ENCODE measurements around the gene ENDOV.

Gene ENDOV

DNA sequence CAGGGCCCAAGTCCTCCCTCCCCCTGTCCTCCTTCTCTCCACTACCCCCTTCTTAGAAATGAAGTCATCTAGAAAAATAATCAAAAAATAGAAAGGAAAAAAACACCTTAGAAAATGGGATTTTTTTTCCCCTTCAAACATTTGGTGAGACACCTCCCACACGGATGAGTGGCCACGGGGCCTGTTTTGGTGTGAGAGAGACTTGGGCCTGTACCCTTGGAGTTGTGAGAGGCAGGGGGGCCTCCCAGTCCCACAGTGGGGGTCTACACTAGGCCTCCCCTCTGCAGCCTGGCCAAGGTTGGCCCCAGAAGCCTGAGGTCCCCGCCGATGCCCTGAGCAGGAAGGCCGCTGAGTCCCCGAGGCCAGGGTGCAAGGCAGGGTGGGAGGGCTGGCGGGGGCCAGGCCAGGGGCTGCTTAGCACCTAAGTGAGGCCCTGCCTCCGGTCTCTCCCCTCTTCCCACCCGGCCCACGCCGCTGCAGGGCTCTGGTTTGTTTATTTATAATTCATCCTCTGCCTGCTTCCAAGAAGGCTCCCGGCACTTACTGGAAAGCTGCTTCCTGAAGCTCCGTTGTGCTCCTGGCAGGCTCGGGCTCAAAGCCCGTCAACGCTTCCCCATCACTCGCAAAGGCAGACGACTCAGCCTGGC lies 35.1 kb downstream of the ENDOV start:
- DNase-seq (ENCODE audit: low read depth), result no peak

DNA sequence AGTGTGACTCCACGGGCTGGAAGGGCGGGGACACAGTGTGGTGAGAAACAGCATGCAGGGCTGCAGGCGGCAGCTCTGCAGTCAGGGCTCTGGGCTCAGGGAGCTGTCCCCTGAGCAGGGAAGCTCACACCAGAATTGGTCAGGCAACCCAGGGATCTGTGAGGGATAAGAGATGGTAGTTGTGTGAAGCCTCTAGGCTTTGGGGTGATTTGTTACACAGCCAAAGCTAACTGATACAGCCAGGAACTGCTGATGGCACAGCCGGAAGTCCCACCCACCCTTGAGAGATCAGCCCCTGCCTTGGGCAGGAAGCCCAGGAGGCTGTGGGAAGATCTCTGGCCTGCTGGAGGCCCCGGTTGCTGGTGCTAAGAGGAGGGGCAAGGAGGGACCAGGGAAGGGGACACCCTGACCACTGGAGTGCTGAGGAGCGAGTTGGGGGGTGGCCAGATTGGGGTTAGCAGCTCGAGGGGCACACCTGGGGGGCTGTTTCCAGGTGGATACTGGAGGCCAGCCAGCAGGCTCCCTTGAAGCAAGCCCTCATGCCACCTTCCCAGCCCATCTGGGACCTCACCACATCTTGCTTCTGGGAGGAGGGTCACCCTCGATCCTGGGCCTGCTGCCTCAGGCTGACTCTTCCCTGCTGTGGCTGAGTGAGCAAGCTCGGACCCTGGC lies 36.3 kb downstream of the ENDOV start:
- DNase-seq (ENCODE audit: low read depth), result no peak

DNA sequence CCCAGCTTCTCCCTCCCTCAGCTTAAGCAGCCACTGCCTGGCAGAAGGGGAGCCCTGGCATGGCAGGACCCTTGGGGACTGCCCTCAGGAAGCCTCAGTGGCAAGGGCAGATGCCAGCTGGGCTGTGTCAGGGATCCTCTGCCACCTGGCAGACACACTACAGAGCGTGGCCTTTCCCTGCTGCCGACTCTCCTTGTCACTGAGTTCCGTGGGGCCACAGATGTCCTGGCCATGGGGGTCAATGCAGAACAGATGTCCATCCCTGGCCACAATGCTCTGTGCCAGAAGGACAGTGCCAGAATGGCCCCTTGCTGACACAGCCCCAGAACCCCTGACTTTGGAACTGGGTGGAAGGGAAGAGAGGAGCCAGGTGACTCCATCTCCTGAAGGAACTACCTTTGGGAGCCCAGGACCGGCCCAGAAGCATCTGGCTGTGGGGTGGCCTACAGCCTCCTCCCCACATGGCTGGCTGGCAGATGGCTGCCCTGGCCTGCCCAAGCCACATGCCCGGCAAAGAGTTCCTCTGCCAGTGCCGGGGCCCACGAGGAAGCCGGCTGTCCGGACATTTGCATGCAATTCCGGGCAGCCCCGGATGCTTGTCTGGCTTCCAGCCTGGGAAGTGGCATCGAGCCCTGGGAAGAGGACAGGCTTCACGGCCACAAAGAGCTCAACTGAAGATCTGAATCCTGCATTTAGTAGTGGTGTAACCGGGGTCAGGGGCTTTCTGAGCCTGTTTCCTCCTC lies 37.4 kb downstream of the ENDOV start:
- no peak for DNase-seq (ENCODE audit: low read depth)

DNA sequence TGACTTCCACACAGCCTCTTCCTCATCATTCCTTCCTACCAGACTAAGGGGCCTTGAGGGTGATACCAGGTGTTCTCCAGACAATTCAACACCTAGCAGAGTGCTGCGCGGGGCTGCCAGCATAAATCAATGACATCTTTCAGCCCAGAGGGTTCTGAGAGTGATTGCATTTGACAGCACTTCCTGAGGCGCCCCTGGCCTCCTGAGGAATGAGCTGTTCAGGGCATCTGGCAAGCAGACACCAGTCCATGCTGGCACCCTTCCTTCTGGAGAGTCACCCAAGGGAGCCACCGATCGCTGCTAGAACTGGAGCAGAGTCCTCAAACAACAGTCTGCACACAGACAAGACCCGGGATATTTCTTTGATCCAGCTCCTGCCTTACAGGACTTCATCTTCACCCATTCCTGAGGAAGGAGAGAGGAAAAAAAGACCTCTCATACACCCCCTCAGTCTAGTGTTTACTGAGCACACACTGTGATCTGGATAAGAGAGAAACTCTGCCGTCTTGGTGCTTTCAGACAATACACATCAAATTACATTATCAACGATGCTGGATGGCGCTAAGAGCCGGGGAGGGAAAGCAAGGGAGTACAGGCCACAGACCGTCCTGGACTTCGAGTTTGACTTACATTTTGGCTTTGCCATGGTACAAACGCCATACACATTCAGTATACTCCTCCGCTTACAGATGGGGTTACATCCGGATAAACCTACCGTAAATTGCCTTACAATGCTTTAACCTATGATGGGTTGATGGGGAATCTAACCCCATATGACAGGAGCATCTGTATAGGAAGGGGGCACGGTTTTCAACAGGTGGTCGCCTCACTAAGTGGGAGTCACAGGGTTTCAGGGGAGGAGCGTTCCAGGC lies 38.4 kb downstream of the ENDOV start:
- DNase-seq (ENCODE audit: low read depth), result no peak

DNA sequence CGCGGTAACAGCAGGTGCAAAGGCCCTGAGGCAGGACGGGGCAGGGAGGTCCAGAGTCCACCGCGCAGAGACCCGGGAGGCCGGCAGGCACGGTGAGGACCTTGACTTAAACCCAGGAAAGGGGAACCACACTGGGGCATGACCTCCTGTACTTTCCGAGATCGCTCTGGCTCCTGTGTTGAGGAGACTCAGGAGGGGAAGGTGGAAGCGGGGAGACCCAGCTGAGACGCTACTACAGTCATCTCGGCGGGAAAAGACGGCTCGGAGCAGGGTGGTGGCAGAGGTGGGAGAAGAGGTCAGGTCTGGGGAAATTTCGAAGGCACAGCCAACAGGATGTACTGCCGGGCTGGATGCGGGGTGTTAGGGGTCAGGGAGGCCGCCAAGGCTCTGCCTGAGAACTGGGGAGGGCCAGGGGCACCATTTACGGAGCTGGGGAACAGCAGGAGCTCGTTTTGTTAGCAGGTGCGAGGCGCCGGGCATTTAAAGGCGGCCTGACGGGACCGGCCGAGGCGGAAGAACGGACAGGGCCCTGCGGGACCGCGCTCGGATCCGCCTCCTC lies 39.1 kb downstream of the ENDOV start:
- DNase-seq (ENCODE audit: low read depth), result no peak

DNA sequence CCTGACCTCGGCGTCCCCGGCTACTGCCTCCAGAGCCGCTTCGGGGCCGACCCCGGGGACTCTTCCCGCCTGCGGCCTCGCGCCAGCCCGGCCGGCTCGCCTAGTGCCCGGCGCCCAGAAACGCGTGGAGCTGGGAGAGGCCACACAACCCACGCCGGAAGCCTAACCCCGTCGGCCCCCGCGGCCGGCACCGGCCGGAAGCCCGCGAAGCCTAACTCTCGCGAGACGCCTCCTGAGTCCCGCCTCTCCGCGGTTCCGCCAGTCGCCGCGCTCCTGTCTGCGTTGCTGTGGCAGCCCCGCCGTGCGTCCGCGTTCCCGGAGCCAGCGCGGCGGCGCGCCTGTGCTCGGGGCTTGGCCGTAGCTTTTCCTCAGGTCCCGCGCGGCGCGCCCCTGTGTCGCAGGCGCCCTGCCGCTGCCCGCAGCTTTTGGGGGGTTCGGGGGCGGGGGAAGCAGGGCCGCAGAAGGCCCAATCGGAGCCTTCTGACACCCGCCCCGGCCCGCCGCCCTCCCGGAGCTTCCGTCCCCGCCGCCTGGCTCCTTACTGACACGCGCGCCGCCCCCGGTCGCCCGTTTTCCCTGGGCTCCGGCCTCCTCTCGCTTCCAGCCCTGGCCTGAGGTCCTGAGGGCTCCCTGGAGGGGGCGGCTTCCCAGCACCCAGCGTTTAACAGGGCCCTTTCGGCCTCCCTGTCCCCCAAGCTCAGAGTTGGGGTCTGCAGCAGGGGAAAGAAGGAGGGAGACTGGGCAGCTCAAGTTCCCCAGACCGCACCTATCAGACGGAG lies 39.8 kb downstream of the ENDOV start:
- DNase-seq (ENCODE audit: low read depth), result peak; percentile 88

DNA sequence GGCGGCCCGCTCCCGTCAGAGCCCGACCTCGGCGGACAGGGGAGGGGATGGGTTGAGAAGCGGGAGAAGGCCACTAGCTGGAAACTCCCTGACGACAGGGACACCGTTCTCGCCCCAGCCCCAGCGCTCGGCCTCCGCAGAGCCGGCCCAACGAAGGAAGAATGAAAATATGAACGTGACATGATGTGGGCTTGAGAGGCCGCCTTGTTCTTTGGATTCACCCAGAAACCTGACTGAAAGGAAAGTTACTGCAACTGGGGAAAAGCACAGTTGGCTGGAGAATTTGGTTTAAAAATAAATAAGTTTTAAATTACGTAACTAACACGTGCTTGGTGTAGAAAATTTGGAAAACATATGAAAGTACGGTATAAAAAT lies 40.4 kb downstream of the ENDOV start:
- peak; percentile 30 for DNase-seq (ENCODE audit: low read depth)

DNA sequence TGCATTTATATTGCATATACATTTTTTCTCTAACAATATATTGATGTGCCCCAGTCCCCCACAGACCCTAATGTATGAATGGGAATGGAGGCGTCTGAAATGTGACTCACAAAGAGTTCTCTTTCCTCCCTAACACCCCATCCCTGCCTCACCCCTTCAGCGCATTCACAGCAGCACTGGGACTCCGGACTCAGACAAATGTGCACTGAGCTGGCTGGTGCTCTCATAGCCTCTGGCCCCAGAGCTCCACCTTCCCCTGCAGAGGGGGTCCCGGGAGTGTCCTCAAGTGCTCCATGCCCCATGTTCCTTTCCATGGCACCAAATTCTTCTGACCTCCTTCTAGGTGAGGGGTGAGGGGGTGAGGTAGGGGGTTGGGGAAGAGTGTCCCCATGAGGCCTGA lies 40.8 kb downstream of the ENDOV start:
- no peak for DNase-seq (ENCODE audit: low read depth)

DNA sequence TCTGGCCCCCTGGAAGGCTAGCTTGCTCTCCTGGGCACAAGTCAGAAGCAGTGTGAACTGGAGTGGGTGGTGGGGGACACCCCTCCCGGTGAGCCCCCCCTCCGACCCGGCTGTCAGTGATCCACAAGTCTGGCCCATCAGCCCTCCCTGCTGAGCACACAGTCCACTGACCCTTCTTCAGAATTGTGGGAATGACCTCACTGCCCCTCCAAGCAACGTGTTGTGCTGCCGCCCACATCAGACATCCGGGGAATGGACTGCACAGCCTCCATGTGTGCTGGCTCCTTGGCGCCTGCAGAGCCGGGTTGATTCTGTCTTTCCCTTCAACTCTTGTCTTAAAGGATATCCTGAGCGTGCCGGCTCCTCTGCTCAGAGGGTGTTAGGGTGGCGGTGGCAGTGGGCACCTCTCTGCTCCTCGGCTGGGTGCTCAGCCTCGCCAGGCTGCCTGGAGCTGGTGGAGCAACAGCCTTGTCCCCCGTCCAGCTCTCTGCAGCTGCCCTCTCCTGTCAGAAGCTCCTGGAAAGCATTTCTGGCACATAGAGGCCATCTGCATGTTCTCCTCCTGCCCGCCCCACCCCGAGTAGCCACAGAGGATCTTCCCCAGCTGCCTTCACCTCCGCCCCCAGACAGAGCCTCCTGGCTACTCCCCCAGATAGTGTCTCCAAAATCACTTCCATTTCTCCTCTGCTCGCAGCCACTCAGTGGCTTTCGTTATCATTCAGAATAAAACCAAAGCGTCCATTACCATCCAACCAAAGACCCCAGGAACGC lies 41.7 kb downstream of the ENDOV start:
- DNase-seq (ENCODE audit: low read depth), result no peak

DNA sequence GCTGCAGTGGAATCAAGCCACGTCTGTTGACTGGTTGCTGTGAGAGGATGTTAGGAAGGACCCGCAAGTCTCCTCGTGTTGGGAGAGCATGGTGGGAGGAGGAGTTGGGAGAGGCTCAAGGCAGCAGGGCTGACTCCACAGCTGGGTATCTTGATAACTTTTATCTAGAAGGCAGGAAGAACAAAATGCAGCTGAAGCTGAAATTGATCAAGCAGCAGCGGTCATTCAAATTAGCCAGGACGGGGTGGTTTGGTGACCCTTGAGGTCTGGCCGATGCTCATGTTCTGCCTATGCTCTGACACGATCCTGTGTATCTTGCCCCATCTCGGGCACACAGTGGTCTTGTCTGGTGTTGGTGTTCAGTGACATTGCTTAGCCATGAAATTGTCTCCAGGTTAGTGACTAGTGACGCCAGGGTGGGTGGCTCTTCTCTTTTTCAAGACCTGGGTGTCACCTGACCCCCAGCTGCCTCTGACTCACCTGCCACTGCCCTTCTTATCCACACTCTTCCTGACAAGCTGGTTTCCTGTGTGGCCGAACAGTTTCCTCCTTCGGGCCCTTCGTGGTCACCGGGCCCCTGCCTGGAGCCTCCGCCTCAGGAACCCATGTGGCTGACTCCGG lies 42.4 kb downstream of the ENDOV start:
- no peak for DNase-seq (ENCODE audit: low read depth)

DNA sequence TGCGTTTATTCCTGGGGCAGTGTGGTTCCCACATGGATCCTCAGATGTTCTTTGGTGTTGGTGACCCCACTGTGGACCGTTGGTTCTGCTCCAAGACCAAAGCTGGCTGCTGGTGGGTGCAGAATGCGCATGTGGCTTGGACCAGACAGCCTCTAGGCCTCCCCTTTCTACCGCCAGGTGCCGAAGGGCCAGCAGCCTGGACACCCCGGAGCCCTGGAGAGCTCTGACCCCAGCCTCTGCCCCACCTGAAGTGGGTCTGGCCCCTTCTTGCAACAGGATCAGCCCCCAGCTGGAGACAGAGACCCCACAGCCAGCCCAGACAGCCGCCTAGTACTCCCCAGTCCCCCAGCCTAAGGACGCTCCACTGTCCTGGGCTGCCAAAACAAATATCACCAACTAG lies 43.0 kb downstream of the ENDOV start:
- DNase-seq (ENCODE audit: low read depth), result no peak

DNA sequence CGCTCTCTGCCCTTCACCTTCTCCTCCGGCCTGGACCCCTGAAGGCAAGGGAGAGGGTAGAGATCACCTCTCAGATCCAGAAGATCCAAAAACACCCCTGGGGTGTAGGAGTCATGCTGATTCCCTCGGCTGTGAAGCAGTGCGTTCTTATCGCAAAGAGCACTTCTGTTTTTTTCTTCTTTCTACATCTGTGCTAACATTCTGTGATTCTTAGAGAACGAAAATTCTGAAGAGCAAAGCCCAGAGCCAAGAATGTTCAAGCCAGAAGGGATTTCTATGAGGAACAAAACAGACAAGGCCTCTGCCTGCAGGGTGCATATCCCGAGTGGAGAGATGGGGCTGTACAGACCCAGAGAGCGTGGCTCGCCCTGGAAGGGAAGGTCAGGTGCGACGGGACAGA lies 44.3 kb downstream of the ENDOV start:
- DNase-seq (ENCODE audit: low read depth), result no peak

DNA sequence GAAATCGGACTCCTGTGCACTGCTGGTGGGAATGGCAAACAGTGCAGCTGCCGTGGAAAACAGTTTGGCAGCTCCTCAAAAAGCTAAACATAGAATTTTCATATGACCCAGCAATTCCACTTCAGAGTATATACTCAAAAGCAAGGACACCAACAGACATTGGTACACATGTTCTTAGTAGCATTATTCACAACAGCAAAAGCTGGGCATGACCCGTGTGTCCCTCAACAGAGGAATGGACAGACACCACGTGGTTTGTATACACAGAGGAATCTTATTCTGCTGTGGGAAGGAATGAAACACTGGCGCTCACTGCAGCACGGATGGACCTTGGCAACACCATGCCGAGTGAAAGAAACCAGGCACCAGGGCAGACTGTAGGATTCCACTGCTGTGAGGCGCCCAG lies 45.5 kb downstream of the ENDOV start:
- no peak for DNase-seq (ENCODE audit: low read depth)

DNA sequence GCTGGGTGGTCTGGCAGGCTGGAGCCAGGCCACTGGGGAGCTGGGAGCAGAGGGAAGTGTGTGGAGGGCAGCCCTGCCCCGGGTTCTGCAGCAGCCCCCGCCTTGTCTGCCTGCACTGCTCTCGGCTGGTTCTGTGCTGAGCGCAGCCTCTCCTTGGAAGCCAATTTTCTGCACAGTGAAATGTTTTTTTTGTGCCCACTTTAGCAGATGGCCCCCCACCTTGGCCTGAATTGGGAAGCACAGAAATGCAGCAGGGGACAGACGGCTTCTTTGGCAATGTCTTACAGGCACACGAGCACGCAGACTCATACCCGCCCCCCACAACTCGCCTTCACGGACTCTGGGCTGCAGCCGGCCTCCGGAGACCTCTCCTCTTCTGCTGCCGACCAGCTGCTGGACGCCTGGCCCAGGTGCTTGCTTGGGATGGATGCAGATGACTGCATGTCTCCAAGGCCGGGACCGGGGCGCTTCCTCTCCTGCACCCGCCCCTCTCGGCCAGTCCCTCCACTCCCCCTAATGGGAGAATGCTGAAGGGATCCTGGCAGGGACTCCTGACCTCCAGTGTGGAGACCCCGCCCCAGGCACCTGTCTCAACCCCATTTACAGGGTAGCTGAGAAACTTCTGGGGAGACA lies 46.7 kb downstream of the ENDOV start:
- no peak for DNase-seq (ENCODE audit: low read depth)

DNA sequence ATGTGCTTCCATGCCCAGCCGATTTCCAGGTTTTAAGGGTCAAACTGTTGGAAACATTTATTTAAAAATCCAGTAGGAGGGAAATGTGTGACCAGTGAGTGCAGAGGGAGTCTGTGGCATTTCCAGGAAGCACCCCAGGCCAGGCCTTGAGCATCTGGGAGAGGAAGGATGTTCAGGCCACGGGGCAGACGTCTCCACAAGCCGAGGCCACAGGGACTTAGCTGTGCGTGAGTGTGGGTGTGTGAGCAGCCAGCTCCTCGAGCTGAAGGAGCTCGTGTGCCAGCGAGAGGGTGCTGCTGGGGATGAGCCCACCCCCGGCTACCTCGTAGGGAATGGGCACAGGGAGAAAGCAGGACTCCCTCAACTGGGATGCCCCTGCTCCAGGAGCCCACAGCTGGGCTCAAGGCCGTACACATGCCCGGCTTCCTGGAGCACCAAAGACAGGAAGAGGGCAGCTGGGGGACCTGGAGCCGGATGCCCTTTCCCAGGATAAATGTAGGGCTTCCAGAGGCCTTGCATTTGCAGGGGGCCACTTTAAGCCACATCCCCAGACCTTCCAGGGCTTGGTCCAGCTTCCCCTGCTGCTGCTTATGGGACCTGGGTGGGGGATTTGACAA lies 48.9 kb downstream of the ENDOV start:
- no peak for DNase-seq (ENCODE audit: low read depth)

DNA sequence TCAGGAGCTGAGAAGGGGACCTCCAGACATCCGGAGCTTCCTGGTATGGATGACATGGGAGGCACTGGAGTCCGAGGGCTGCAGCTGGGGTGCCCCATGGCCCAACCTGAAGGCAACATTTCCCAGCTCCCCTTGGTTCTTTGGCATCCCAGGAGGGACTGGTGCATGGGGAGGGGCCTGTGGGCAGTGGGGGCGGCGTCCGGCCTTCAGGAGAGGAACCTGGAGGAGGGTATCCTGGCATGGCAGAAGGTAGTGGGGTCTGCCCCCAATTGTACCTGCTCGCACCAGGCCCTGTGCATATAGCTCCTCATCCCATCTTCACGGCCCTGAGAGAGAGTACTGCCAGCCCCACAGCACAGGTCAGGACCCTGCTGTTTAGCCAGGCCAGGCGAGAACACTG lies 49.5 kb downstream of the ENDOV start:
- no peak for DNase-seq (ENCODE audit: low read depth)

DNA sequence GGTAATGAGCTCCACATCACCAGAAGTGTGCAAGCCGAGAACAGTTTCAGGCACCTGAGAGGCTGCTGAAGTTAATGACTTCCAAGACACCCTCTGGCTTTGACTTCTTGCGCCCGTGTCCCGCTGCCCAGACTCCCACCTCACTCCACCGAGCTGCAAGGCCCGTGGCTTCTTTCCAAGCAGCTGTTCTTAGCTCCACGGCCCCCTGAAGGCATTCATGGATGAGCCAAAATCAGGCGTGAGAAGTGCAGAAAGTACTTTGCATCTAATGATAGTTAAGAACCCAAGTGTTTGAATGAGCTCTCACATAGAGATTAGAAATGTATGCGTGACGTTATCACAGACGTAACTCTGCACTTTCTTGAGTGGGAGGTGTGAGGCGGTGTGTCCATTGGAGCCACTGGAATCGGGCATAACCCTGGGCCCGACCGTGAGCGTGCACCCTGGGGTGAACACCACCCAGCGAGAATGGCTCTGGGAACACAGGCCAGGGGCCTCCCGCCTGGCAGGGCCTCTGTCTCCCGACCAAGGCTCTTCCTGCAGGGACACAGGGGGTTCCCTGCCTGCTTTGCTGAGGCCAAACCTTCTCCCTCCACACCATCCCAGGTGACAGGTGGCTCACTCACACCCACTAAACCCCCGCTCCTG lies 50.5 kb downstream of the ENDOV start:
- no peak for DNase-seq (ENCODE audit: low read depth)

DNA sequence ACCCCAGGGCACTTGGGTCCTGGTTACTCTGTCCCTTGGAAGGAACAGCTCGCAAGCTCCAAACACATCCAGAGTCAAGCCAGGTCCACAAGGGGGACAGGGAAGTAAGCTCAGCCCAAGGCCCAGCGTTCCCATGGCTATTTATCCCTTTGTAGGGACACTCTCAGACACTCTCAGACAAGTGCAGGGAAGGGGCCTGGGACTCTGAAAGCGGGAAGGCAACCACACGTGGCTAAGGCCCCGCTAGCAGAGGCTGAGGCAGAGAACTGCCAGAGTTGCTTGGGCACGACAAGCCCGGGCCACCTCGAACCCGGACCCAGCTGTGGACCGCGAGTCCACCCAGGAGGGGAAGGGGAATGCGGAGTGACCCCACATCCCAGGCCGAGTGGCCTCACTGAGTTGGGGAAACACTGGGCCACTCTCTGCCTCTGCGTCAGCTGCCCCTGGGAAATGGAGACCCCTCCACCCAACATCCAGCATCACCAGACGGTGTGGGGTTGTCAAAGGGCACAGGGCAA lies 51.3 kb downstream of the ENDOV start:
- no peak for DNase-seq (ENCODE audit: low read depth)
